ENCODE data around the gene LTBP1. TPM values are rescaled to one million over a fixed set of nuclear protein-coding genes. Genes with fewer than 3 reads are reported as not detected.

Gene LTBP1
- total RNA-seq, 1 experiment from 2014 or later = 28.5 TPM

DNA sequence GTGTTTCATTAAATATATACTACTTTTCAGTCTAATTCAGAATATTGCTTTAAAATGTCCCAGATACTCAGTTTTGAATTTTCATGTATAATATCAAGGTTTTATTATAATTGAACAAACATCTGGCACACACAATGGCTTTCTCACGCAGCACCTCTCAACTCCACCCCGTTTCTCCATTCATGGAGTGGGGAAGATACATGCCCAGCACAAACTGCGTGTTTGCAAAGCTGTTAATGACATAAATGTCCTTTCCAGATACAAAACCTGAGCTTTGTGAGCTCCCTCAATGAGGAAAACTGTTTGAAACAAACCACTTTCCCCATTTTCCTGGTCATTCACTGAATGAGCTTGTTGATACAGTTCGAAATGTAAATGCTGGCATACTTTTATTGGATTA, 379.3 kb downstream of the LTBP1 start:
- Histone ChIP-seq H2BK120ac (ENCODE audit: low read depth, low read length, poor library complexity, severe bottlenecking) (no peak overlapping the region), H2BK20ac (ENCODE audit: low read depth, low read length, poor library complexity, severe bottlenecking) (no peak overlapping the region), H3T11ph (ENCODE audit: low read length) (no peak overlapping the region), H2AFZ (ENCODE audit: low read length) (no peak overlapping the region), H4K5ac (ENCODE audit: insufficient read length, low read depth, low read length) (no peak overlapping the region), H4K20me1 (ENCODE audit: control insufficient read depth, insufficient read depth, insufficient read length) (no peaks in the 10 kb centered on the region), H3K4me2 (ENCODE audit: insufficient read depth, insufficient read length, low read length) (no peak overlapping the region), H3K18ac (ENCODE audit: insufficient read length, low read depth, low read length) (no peak overlapping the region), H3K23ac (ENCODE audit: insufficient read length, low read depth, low read length) (no peak overlapping the region), H3K56ac (ENCODE audit: insufficient read length, low read depth, low read length) (no peak overlapping the region), H3K79me1 (ENCODE audit: insufficient read depth, low read depth, low read length, poor library complexity, severe bottlenecking) (no peaks in the 10 kb centered on the region), H2BK12ac (ENCODE audit: insufficient read length, low read depth, low read length) (no peak overlapping the region), H3K79me2 (ENCODE audit: insufficient read depth, low read length) (no peaks in the 10 kb centered on the region), H3K4ac (ENCODE audit: low read depth, low read length) (no peak overlapping the region), H3K9me3 (ENCODE audit: control insufficient read depth, low read depth, low read length) (no peaks in the 10 kb centered on the region), H2BK15ac (ENCODE audit: low read depth, low read length) (no peak overlapping the region), H3K9ac (ENCODE audit: extremely low read depth, insufficient read length, low read length) (no peak overlapping the region), H4K8ac (replicated peaks; ENCODE audit: insufficient read length, low read depth, low read length) (no peak overlapping the region), H2AK5ac (ENCODE audit: insufficient read length, low read length) (no peak overlapping the region), H3K27me3 (ENCODE audit: insufficient read depth, low read length) (no peaks in the 10 kb centered on the region), H4K91ac (ENCODE audit: insufficient read length, low read depth, low read length) (no peak overlapping the region), H3K4me1 (ENCODE audit: insufficient read depth, low read length) (no peaks in the 10 kb centered on the region), H3K14ac (ENCODE audit: insufficient read depth, low read length) (no peak overlapping the region), H2BK5ac (ENCODE audit: insufficient read length, low read length) (no peak overlapping the region), H3K23me2 (ENCODE audit: insufficient read length, low read depth, low read length, poor library complexity, severe bottlenecking) (no peaks in the 10 kb centered on the region), H3K27ac (ENCODE audit: insufficient read length, low read depth, low read length) (no peak overlapping the region)
- Mint-ChIP-seq H3K9me3 (no peaks in the 10 kb centered on the region), H3K4me3 (no peak overlapping the region), H3K27me3 (ENCODE audit: low read depth) (no peaks in the 10 kb centered on the region), H3K4me1 (no peaks in the 10 kb centered on the region), H3K36me3 (ENCODE audit: insufficient read depth in 1 of 3, low read depth in 3 of 3) (no peaks in the 10 kb centered on the region), H3K27ac (no peak overlapping the region)
- no peak for DNase-seq
- TF ChIP-seq, protein P1, sequence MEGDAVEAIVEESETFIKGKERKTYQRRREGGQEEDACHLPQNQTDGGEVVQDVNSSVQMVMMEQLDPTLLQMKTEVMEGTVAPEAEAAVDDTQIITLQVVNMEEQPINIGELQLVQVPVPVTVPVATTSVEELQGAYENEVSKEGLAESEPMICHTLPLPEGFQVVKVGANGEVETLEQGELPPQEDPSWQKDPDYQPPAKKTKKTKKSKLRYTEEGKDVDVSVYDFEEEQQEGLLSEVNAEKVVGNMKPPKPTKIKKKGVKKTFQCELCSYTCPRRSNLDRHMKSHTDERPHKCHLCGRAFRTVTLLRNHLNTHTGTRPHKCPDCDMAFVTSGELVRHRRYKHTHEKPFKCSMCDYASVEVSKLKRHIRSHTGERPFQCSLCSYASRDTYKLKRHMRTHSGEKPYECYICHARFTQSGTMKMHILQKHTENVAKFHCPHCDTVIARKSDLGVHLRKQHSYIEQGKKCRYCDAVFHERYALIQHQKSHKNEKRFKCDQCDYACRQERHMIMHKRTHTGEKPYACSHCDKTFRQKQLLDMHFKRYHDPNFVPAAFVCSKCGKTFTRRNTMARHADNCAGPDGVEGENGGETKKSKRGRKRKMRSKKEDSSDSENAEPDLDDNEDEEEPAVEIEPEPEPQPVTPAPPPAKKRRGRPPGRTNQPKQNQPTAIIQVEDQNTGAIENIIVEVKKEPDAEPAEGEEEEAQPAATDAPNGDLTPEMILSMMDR (conservative IDR thresholded peaks at IDR 0.05) = no peak
- no CpG with 5 or more reads among the region's 4 CpGs for WGBS (ENCODE audit: extremely low coverage, insufficient read length, low lambda C conversion rate)
